ENCODE data around the gene AJAP1.

- TF ChIP-seq POLR2A (IDR thresholded peaks at IDR 0.05) (no peak), CTCF (IDR thresholded peaks at IDR 0.05) (no peak), POLR2AphosphoS5 (IDR thresholded peaks at IDR 0.05) (no peak)
Measured at GRCh38 chr1:4674117-4674516, 19.7 kb downstream of the AJAP1 start.

Data from breast epithelium (tissue), 3 donors.